Stomach (tissue), 9 donors: Measurements from ENCODE around the gene THADA. TPM values are rescaled to one million over a fixed set of nuclear protein-coding genes. Genes with fewer than 3 reads are reported as not detected.
A peak's percentile ranks its signal among the peaks of the same experiment; 100 is the strongest.

Experiments used
- DNase-seq, 2 donors: peaks; one replicate each; pipeline versions ENCODE4 v3.0.0 to v3.0.0-alpha.2; 2013 to 2019
- H3K27ac ChIP-seq, 5 donors: fragments of 200-600 bp in 4 of 5; sonication (generic) in 4 of 5; one replicate each; pipeline ENCODE4 v1.5.1; 2013 to 2019; ENCODE audit warnings: mild to moderate bottlenecking in 1 of 5, moderate library complexity in 1 of 5
- H3K27me3 ChIP-seq, 3 donors: fragments of 200-600 bp; sonication (generic); one replicate each; pipeline ENCODE4 v1.5.1; 2017 to 2019; ENCODE audit warnings: mixed run types in 1 of 3
- H3K36me3 ChIP-seq, 4 donors: fragments of 200-600 bp; sonication (generic); 1 replicate in 3 of 4; 2 replicates in 1 of 4; pipeline ENCODE4 v1.5.1; 2016 to 2019
- H3K4me1 ChIP-seq, 4 donors: fragments of 200-600 bp; sonication (generic); one replicate each; pipeline ENCODE4 v1.5.1; 2016 to 2019
- H3K4me3 ChIP-seq, 4 donors: fragments of 200-600 bp; sonication (generic) in 3 of 4; one replicate each; pipeline ENCODE4 v1.5.1; 2016 to 2019; ENCODE audit warnings: mild to moderate bottlenecking in 1 of 4
- H3K9me3 ChIP-seq, 4 donors: fragments of 200-600 bp; sonication (generic); one replicate each; pipeline ENCODE4 v1.5.1; 2016 to 2019
- EP300 ChIP-seq: sonication (generic); formaldehyde crosslinking; IDR thresholded peaks from one replicate; pipeline ENCODE4 v1.6.1; 2017; ENCODE audit warnings: antibody characterized with exemption
- POLR2A ChIP-seq, 4 donors: fragments of 450-650 bp; IDR thresholded peaks; one replicate each; pipeline ENCODE4 v1.6.1; 2016; ENCODE audit warnings: antibody characterized with exemption in 4 of 4, control low read depth in 2 of 4, mild to moderate bottlenecking in 1 of 4, moderate library complexity in 1 of 4
- POLR2AphosphoS5 ChIP-seq, 3 donors: sonication (generic); formaldehyde crosslinking; IDR thresholded peaks; one replicate each; pipeline ENCODE4 v1.6.1; 2016; ENCODE audit warnings: antibody characterized with exemption in 3 of 3
- whole genome bisulfite sequencing, 5 donors: extraction: QIAGEN DNeasy Blood & Tissue Kit in 3 of 5; methylation state at CpG; one replicate each; pipeline versions ENCODE4 v1.1.5 to v1.1.7; 2013 to 2018; 5-methylcytosine and 5-hydroxymethylcytosine counted together
- intact Hi-C: fragments of 100-400 bp; cut with DNase I; formaldehyde crosslinking; loops from one replicate; pipeline ENCODE4 v1.15.1; 2023; ENCODE audit warnings: low total_unique reads
- polyA plus RNA-seq, 3 donors: library from polyadenylated mRNA; stranded (reverse); fragments of 200-250 nt; gene quantifications; one replicate each; pipeline ENCODE4 v1.2.3, GENCODE V29; 2013
- total RNA-seq, 5 donors: library from RNA; depleted of rRNA; stranded (reverse); fragments of >200 nt; gene quantifications; one replicate each; pipeline versions ENCODE4 v1.1.0 to v1.2.3, GENCODE V29; 2014 to 2016
- TF ChIP-seq, protein P1 (sequence below), 7 experiments: fragments of 450-650 bp in 4 of 7; fragments of 200-600 bp in 3 of 7; sonication (generic) in 3 of 7; IDR thresholded peaks; one replicate each; pipeline ENCODE4 v1.5.1; 2016 to 2019; ENCODE audit warnings: antibody characterized with exemption in 7 of 7, control low read depth in 2 of 7, mild to moderate bottlenecking in 1 of 7
- donor health status: healthy with polysubstance abuse.
- donor health status: Bipolar disorder and iron deficiency.
- donor health status: healthy.

THADA gene
- total and polyA plus RNA-seq, 8 donors, result 8.0 to 109 (median 31.9) TPM

DNA sequence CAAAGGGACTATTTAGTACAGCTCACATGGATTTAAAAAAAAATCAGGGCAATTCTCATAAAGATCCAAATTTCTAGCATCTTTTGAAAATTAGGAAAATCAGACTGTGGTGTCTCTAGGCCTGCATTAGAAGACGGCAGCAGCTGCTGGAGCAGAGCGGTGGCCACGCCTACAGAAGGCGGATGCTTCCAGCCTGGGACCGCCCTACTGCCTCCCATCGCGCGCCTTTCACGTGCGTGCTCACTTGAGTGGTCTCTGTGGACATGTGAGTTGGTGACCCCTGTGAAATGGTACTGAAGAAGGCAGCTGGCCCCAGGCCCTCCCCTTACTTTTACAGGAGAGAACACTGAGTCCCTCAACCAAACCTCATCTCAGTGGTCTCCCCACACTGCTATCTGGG is 354.3 kb downstream of the THADA start:
- no peak overlapping the region for H3K27ac ChIP-seq
- H3K4me3 ChIP-seq, result no peak overlapping the region
- H3K4me1 ChIP-seq, result no peaks in the 10 kb centered on the region
- TF ChIP-seq, protein P1, sequence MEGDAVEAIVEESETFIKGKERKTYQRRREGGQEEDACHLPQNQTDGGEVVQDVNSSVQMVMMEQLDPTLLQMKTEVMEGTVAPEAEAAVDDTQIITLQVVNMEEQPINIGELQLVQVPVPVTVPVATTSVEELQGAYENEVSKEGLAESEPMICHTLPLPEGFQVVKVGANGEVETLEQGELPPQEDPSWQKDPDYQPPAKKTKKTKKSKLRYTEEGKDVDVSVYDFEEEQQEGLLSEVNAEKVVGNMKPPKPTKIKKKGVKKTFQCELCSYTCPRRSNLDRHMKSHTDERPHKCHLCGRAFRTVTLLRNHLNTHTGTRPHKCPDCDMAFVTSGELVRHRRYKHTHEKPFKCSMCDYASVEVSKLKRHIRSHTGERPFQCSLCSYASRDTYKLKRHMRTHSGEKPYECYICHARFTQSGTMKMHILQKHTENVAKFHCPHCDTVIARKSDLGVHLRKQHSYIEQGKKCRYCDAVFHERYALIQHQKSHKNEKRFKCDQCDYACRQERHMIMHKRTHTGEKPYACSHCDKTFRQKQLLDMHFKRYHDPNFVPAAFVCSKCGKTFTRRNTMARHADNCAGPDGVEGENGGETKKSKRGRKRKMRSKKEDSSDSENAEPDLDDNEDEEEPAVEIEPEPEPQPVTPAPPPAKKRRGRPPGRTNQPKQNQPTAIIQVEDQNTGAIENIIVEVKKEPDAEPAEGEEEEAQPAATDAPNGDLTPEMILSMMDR (IDR thresholded peaks at IDR 0.05), result no peak
- no peak for TF ChIP-seq POLR2A (IDR thresholded peaks at IDR 0.05)
- TF ChIP-seq POLR2AphosphoS5 (IDR thresholded peaks at IDR 0.05), result no peak
- TF ChIP-seq EP300, result no peak
- 90 to 97% (median 91%) methylated on average over 10 of the region's 10 CpGs for WGBS, 5 donors
- no peaks in the 10 kb centered on the region for H3K27me3 ChIP-seq
- no peaks in the 10 kb centered on the region for H3K9me3 ChIP-seq
- H3K36me3 ChIP-seq, result peaks cover 0 to 7% (median 0%) of the 10 kb centered on the region in 4 donors
- DNase-seq, result peak in 1 of 2 donors; percentile 58
- intact Hi-C loops, result no loop called here

DNA sequence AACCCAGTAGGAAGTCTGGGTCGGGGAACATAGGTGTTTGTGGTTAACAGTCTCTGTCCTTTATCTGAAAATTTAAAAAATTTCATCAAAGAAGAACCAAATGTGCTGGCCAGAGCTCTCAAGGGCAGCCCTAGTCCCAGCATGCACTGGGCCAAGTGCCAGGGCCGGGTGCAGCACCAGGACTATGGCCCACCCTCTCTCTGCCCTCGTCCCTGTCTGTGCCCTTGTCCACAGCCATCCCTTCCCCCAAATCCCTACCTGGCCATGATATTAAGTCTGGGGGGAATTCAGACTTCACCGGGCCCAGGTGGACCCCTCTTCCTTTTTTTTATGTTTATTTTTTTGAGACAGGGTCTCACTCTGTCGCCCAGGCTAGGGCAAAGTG is 355.1 kb downstream of the THADA start:
- peak overlapping the region in 3 of 5 donors; percentile 9 to 57 (median 49) for H3K27ac ChIP-seq
- TF ChIP-seq POLR2AphosphoS5 (IDR thresholded peaks at IDR 0.05), result no peak
- no peak for TF ChIP-seq POLR2A (IDR thresholded peaks at IDR 0.05)
- TF ChIP-seq, protein P1 (IDR thresholded peaks at IDR 0.05), result no peak
- TF ChIP-seq EP300, result no peak
- H3K4me1 ChIP-seq, result no peaks in the 10 kb centered on the region
- H3K27me3 ChIP-seq, result no peaks in the 10 kb centered on the region
- no peak overlapping the region for H3K4me3 ChIP-seq
- H3K36me3 ChIP-seq, result peaks cover 0 to 7% (median 0%) of the 10 kb centered on the region in 4 donors
- intact Hi-C loops, result no loop called here
- no peak for DNase-seq
- H3K9me3 ChIP-seq, result no peaks in the 10 kb centered on the region
- 78 to 92% (median 83%) methylated on average over 4 to 5 of the region's 5 CpGs for WGBS, 5 donors

DNA sequence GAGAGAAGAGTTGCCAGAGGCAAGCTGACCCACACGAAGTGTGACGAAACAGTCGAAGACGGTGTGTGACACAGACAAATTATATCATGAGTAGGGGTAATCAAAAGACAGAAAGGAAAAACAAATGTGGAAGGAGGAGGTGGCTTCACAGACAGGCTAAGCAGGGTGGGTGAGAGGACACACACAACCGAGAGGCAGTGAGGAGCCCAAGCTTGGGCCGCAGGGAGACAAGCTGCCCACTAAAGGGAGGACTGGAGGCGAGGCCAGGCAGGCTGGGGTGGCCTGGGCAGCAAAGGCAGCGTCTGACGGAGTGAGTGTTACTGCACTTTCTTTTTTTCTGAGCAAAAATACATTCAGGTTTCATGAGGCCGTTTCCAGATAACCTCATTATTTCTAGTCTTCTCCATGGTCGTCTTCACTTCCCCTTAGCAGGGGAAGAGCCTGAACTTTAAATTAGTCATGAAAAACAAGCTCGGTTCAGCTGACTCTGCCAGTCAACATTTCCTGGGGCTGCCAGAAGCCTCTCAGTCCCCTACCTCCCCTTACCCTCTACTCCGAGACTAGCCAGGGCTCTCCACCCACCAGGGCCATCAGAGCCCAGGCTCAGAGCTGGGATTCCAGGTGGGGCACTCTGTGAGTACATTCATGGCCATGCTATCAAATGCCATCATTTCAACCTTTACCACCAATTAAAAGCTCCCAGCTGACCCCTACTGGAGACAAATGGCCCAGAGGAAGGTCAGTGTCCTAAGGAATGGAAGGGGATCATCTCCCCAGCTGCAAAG is 355.7 kb downstream of the THADA start:
- no peaks in the 10 kb centered on the region for H3K4me1 ChIP-seq
- DNase-seq, result no peak
- H3K27ac ChIP-seq, result peak overlapping the region in 3 of 5 donors; percentile 9 to 57 (median 49)
- TF ChIP-seq, protein P1 (IDR thresholded peaks at IDR 0.05), result no peak
- TF ChIP-seq EP300 (no peak), POLR2A (IDR thresholded peaks at IDR 0.05) (no peak), POLR2AphosphoS5 (IDR thresholded peaks at IDR 0.05) (no peak)
- no peaks in the 10 kb centered on the region for H3K27me3 ChIP-seq
- intact Hi-C loops, result loop anchor here (10.0 kb wide), 2 partner anchors 265 to 385 kb away; no protein-coding TSS in a partner anchor
- 86 to 90% (median 88%) methylated on average over 13 of the region's 13 CpGs for WGBS, 5 donors
- no peak overlapping the region for H3K4me3 ChIP-seq
- no peaks in the 10 kb centered on the region for H3K9me3 ChIP-seq
- H3K36me3 ChIP-seq, result peaks cover 0 to 7% (median 0%) of the 10 kb centered on the region in 4 donors

DNA sequence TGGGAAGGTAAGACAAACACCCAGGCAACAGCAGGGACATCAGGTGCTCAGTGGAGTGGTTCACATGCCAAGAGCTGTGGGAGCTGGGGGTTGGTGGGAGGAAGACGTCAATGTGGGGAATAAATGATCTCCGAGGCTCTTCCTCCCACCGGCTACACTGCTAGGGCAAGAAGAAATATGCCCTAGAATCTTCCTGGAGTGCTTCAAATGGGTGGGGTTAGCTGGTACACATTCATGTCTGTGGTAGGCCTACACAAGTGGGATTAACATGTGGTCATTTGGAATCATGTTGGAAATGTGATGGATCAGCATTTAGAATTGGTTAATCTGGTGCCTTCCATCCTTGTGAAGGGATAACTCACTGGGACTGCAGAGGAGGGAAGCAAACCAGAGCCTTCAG is 357.0 kb downstream of the THADA start:
- Histone ChIP-seq H3K36me3 (no peaks in the 10 kb centered on the region), H3K27me3 (no peaks in the 10 kb centered on the region), H3K4me3 (no peak overlapping the region), H3K27ac (peak overlapping the region in 2 of 5 donors; percentile 9 to 18), H3K9me3 (no peaks in the 10 kb centered on the region), H3K4me1 (no peaks in the 10 kb centered on the region)
- DNase-seq, result no peak
- intact Hi-C loops, result loop anchor here (10.0 kb wide), 2 partner anchors 264 to 384 kb away; no protein-coding TSS in a partner anchor
- 89 to 98% (median 95%) methylated on average over 3 of the region's 3 CpGs for WGBS, 5 donors
- TF ChIP-seq POLR2AphosphoS5 (IDR thresholded peaks at IDR 0.05) (no peak), POLR2A (IDR thresholded peaks at IDR 0.05) (no peak), EP300 (no peak)
- TF ChIP-seq, protein P1 (IDR thresholded peaks at IDR 0.05), result no peak
